Bronchial epithelial cell (primary cell): ENCODE measurements around the gene DGKZ. TPM values are rescaled to one million over a fixed set of nuclear protein-coding genes. Genes with fewer than 3 reads are reported as not detected.
A peak's percentile ranks its signal among the peaks of the same experiment; 100 is the strongest.

Experiments used
- DNase-seq: peaks from one replicate; pipeline ENCODE4 v3.0.0-alpha.2; 2010; ENCODE audit warnings: low read depth
- FAIRE-seq: peaks from 2 replicates; lab custom pipeline; 2011; peaks lifted over from hg19 to GRCh38; lab: Jason Lieb, UNC
- H3K27me3 ChIP-seq: 2 replicates; pipeline ENCODE4 v1.5.1; 2011; ENCODE audit warnings: low read length; ENCODE audit not compliant: control insufficient read depth, insufficient read depth
- H3K36me3 ChIP-seq: 2 replicates; pipeline ENCODE4 v1.5.1; 2011; ENCODE audit warnings: low read length; ENCODE audit not compliant: control insufficient read depth, insufficient read depth
- H3K4me3 ChIP-seq: 2 replicates; pipeline ENCODE4 v1.5.1; 2011; ENCODE audit warnings: mild to moderate bottlenecking, low read depth, low read length, control low read depth
- total RNA-seq: library from RNA; depleted of rRNA; stranded (reverse); fragments of >200 nt; gene quantifications from 2 replicates; pipeline ENCODE4 v1.2.1, GENCODE V29; 2014
- TF ChIP-seq, protein P1 (sequence below): IDR thresholded peaks from 2 replicates; pipeline ENCODE4 v1.5.1; 2011; ENCODE audit warnings: mild to moderate bottlenecking, moderate library complexity, low read length, control low read depth, inconsistent platforms; ENCODE audit not compliant: insufficient read depth, severe bottlenecking

DGKZ gene
- total RNA-seq, 1 donor from 2014 or later, result 30.5 TPM

DNA sequence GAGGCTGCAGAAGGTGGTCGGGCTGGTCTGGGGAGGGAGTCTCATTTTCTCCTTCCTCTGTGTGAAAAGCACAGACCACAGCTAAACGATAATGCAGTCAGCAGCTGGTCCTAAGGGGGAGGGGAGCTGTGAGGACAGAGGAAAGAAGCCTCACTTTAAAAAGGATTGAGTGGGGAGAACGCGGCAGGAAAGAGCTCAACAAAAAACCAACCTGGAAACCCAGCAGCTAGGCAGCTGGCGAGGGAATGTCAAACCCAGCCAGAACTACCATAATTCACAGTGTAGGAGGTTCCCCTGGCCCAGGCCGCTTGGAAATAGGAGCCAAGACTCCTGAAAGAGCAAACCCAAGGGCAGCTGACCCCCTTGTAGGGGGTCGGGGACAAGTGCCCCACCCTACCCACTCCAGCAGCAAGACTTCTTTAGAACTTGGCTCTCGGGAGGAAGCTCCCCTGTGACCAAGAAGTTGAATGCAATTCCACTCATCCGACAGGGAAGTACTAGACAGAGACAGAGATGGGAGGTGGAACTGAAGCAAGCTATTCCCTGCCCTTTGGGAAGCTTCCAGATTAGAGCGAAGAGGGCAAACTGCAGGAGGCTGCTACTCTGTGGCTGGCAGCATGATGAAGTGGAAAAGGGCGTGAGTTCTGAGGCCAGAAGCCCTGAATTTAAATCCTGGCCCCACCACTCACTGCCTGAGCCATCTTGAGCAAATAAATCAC, 16.5 kb upstream of the DGKZ start:
- no peaks in the 10 kb centered on the region for H3K36me3 ChIP-seq
- no peak for FAIRE-seq
- H3K4me3 ChIP-seq, result no peak overlapping the region
- H3K27me3 ChIP-seq, result peaks cover 28% of the 10 kb centered on the region
- TF ChIP-seq, protein P1, sequence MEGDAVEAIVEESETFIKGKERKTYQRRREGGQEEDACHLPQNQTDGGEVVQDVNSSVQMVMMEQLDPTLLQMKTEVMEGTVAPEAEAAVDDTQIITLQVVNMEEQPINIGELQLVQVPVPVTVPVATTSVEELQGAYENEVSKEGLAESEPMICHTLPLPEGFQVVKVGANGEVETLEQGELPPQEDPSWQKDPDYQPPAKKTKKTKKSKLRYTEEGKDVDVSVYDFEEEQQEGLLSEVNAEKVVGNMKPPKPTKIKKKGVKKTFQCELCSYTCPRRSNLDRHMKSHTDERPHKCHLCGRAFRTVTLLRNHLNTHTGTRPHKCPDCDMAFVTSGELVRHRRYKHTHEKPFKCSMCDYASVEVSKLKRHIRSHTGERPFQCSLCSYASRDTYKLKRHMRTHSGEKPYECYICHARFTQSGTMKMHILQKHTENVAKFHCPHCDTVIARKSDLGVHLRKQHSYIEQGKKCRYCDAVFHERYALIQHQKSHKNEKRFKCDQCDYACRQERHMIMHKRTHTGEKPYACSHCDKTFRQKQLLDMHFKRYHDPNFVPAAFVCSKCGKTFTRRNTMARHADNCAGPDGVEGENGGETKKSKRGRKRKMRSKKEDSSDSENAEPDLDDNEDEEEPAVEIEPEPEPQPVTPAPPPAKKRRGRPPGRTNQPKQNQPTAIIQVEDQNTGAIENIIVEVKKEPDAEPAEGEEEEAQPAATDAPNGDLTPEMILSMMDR, result no peak
- DNase-seq, result no peak

DNA sequence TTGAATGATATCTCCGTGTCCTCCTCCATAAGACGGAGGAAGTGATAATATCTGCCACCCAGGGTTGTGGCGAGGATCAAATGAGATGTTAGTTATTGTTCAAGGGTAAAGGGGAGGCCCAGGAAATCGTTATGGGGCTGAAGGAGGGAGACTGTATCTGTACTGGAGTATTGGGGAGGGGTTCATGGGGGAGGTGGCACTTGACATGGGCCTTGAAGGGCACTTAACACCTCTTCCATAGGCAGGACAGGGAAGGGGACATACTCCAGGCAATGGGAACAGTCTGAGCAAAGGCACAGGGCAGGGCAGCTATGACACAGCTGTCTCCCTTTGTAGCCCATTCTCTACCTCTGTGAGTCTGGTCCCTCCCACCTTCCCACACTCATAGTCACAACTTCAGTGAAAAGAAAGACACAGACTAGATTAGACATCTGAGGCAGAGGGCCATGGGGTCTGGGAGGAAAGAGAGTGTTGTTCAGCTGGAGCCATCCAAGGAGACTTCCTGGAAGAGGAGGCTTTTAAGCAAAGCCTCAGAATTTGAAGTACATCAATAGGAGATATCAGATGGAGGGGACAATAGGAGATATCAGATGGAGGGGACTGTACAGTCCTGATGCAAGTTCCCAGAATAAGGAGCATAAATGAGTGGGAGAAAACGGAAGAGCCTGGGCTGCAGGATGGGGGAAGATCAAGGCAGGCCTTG, 15.8 kb upstream of the DGKZ start:
- TF ChIP-seq, protein P1, result no peak
- no peak for DNase-seq
- Histone ChIP-seq H3K27me3 (peaks cover 28% of the 10 kb centered on the region), H3K4me3 (no peak overlapping the region), H3K36me3 (no peaks in the 10 kb centered on the region)
- FAIRE-seq, result peak; percentile 75

- TF ChIP-seq, protein P1, result no peak
- Histone ChIP-seq H3K27me3 (peaks cover 26% of the 10 kb centered on the region), H3K36me3 (no peaks in the 10 kb centered on the region), H3K4me3 (no peak overlapping the region)
- FAIRE-seq (no peak), DNase-seq (no peak)
Observed at GRCh38 chr11:46332093-46332567, 15.1 kb upstream of the DGKZ start.

DNA sequence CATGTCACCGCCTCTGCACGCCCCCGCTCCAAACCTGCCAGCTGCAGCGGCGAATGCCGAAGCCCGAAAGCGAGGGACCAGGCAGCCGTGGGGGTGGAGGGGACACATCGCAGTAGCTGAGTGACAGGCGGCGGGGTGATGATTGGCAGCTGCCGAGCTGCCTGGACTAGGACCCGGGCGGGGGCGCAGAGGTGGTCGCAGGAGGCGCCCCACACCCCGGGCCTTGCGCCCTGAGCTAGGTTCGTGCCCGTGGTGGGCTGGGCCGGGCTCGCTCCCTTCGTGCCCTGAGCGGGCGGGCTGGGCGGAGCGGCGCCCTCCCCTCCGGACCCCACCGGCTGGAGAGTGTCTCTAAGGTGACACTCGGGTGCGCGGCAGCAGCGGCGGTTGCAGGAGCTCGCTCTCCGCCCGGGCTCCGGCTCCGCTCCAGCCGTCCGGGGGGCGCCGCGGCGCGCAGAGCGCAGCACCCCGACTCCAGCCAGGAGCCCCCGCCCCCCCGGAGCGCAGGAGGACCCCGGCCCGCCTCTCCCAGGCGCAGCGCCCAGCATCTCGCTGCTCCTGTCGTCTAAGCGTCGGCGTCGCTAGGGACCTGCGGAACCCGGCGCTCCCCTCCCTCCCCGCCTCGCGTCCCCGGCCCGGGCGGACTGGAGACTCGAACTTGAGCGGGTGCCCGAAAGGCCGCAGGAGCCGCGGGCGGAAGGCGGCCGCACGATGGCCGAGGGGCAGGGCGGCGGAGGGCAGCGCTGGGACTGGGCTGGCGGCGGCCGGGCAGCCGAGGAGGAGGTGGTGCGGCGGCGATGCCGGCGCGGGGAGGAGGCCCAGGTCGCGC, 14.5 kb upstream of the DGKZ start:
- Histone ChIP-seq H3K36me3 (no peaks in the 10 kb centered on the region), H3K27me3 (peaks cover 26% of the 10 kb centered on the region), H3K4me3 (peak overlapping the region; percentile 5)
- no peak for FAIRE-seq
- DNase-seq, result no peak
- TF ChIP-seq, protein P1, result no peak

DNA sequence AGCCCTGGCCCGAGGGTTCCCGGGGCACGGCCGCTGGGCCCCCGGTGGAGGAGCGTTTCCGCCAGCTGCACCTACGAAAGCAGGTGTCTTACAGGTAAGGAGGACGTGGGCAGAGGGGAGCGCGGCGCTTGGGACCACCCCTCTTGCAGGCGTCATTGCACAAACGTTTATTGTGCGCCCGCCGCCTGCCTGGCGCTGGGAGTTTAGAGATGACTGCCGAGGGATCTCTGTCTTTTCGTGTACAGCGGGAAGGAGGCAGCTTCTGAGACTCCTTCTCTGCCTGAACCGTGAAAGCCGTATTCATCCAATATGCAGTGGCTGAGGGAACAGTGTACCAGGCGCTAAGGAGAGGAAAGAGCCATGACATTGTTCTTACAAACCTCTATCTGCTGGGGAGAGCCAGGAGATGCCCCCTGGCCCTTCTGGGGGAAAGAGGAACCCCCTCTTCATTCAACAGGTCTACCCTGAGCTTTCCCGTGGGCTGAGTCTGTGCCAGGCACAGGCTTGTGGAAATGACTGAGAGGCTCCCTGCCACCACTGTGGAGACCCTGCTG, 13.8 kb upstream of the DGKZ start:
- no peak for FAIRE-seq
- no peak for DNase-seq
- H3K36me3 ChIP-seq, result no peaks in the 10 kb centered on the region
- peak overlapping the region; percentile 5 for H3K4me3 ChIP-seq
- H3K27me3 ChIP-seq, result peaks cover 26% of the 10 kb centered on the region
- TF ChIP-seq, protein P1, result no peak
